Measurements from ENCODE around the gene SPRING1.

DNA sequence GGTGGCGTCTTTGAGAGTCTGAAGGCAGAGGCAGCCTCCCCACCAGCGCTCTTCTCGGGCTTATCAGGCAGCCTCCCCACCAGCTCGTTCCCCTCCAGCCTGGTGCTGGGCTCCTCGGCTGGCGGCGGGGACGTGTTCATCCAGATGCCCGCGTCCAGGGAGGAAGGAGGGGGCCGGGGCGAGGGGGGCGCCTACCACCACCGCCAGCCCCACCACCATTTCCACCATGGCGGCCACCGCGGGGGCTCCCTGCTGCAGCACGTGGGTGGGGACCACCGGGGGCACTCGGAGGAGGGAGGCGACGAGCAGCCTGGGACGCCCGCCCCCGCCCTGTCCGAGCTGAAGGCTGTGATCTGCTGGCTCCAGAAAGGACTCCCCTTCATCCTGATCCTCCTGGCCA, 12.0 kb upstream of the SPRING1 start:
- TF ChIP-seq HOXA7 (CRISPR knock-in tag; IDR thresholded peaks at IDR 0.05) (no peak), JUNB (IDR thresholded peaks at IDR 0.05) (no peak), ZSCAN20 (CRISPR knock-in tag; IDR thresholded peaks at IDR 0.05) (no peak), SMC3 (IDR thresholded peaks at IDR 0.05) (no peak), KDM1A (IDR thresholded peaks at IDR 0.05; ENCODE audit: low read depth) (no peak), EHMT2 (IDR thresholded peaks at IDR 0.05; ENCODE audit: low read depth) (no peak), HMGXB4 (CRISPR knock-in tag; IDR thresholded peaks at IDR 0.05; ENCODE audit: borderline replicate concordance) (no peak), RAD21 (conservative IDR thresholded peaks at IDR 0.05 in 1 of 2, IDR thresholded peaks at IDR 0.05 in 1 of 2) (no peak)
- TF ChIP-seq, protein P1, sequence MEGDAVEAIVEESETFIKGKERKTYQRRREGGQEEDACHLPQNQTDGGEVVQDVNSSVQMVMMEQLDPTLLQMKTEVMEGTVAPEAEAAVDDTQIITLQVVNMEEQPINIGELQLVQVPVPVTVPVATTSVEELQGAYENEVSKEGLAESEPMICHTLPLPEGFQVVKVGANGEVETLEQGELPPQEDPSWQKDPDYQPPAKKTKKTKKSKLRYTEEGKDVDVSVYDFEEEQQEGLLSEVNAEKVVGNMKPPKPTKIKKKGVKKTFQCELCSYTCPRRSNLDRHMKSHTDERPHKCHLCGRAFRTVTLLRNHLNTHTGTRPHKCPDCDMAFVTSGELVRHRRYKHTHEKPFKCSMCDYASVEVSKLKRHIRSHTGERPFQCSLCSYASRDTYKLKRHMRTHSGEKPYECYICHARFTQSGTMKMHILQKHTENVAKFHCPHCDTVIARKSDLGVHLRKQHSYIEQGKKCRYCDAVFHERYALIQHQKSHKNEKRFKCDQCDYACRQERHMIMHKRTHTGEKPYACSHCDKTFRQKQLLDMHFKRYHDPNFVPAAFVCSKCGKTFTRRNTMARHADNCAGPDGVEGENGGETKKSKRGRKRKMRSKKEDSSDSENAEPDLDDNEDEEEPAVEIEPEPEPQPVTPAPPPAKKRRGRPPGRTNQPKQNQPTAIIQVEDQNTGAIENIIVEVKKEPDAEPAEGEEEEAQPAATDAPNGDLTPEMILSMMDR (IDR thresholded peaks at IDR 0.05) = no peak
- TF ChIP-seq, protein P2, sequence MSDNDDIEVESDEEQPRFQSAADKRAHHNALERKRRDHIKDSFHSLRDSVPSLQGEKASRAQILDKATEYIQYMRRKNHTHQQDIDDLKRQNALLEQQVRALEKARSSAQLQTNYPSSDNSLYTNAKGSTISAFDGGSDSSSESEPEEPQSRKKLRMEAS (IDR thresholded peaks at IDR 0.05) = no peak
- TF ChIP-seq, protein P3, sequence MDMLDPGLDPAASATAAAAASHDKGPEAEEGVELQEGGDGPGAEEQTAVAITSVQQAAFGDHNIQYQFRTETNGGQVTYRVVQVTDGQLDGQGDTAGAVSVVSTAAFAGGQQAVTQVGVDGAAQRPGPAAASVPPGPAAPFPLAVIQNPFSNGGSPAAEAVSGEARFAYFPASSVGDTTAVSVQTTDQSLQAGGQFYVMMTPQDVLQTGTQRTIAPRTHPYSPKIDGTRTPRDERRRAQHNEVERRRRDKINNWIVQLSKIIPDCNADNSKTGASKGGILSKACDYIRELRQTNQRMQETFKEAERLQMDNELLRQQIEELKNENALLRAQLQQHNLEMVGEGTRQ (IDR thresholded peaks at IDR 0.05) = no peak
